ENCODE results near the gene CDC42BPG.

DNA sequence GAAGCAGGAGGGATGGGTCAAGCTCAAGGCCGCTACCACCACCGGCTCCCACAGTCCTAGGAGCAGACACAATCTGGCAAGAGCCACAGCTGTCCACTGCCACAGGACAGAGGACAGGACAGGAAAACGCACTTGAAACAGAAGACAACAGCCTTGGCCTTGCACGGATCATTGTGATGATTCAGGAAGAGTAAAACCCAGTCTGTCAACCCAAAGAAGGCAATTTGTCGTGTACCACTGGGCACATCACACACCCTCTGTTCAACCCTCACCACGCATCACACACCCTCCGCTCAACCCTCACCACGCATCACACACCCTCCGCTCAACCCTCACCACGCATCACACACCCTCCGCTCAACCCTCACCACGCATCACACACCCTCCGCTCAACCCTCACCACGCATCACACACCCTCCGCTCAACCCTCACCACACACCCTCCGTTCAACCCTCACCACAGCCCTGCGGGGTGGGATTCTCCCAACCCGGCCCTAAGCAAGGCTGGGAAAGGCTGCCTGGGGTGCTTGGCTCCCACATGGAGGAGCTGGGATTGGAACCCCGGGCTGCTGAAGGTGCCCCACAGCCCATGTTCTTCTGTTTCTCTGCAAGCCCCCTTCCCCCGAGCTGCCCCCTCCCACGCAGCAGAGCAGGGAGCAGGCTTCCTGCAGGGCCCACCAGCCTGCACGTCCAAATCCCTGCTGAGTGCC lies 11.3 kb upstream of the CDC42BPG start:
- TF ChIP-seq, protein P1, sequence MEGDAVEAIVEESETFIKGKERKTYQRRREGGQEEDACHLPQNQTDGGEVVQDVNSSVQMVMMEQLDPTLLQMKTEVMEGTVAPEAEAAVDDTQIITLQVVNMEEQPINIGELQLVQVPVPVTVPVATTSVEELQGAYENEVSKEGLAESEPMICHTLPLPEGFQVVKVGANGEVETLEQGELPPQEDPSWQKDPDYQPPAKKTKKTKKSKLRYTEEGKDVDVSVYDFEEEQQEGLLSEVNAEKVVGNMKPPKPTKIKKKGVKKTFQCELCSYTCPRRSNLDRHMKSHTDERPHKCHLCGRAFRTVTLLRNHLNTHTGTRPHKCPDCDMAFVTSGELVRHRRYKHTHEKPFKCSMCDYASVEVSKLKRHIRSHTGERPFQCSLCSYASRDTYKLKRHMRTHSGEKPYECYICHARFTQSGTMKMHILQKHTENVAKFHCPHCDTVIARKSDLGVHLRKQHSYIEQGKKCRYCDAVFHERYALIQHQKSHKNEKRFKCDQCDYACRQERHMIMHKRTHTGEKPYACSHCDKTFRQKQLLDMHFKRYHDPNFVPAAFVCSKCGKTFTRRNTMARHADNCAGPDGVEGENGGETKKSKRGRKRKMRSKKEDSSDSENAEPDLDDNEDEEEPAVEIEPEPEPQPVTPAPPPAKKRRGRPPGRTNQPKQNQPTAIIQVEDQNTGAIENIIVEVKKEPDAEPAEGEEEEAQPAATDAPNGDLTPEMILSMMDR (IDR thresholded peaks at IDR 0.05; ENCODE audit: low read length) = no peak
- TF ChIP-seq EZH2 (optimal IDR thresholded peaks at IDR 0.05; ENCODE audit: low read depth, low read length) = no peak
